GM18526 (cell line): ENCODE measurements around the gene TUT1.
A peak's percentile ranks its signal among the peaks of the same experiment; 100 is the strongest.

Experiments used
- POLR2A ChIP-seq: IDR thresholded peaks from 3 replicates; pipeline ENCODE4 v1.6.1; 2011; ENCODE audit not compliant: insufficient read length; ENCODE audit errors: extremely low read depth

TUT1 gene

DNA sequence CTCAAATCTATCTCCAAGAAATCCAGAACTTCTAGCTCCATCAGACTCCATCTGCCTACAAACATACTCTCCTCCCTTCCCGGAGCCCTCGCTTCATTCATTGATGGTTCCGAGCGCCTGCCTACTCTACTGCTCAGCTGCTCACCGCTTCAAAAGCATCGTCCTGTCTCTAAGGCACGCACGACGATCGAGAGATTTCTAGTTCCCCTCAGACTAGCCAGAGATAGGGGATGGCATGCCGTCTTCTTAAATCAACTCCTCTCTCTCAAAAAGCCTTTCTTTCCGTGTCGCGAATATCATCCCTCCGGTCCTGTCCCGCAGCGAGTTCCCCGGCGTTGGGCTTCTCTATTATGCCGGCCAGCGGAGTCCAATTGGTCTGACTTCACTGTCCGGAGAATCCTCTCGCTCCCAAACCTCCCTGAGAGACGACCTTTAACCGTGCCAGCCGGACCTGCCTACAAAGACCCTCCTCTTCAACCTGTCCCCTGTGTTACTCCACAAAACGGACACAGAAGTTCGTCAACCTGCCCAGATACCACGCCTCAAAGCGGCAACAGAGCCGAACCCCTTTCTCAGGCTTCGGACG is 18.2 kb downstream of the TUT1 start:
- no peak for TF ChIP-seq POLR2A

DNA sequence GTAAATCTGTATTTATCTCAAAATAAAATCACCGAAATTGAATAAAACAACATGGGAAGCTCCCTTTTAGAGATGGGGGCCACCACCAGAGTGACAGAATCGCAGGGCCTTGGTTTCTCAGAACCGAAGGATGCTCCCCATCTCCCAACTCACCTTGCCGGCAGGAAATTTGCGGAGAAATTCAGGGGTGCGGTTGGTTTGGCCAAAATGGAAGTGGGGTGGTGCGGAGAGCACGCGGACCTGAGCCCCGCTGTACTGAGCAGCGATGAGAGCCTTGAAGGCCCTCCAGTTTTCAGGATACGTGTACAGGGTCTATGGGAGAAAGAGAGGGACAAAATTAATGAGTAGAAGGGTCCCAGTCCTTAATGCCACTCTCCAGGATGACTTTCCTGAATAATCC is 18.9 kb downstream of the TUT1 start:
- no peak for TF ChIP-seq POLR2A

DNA sequence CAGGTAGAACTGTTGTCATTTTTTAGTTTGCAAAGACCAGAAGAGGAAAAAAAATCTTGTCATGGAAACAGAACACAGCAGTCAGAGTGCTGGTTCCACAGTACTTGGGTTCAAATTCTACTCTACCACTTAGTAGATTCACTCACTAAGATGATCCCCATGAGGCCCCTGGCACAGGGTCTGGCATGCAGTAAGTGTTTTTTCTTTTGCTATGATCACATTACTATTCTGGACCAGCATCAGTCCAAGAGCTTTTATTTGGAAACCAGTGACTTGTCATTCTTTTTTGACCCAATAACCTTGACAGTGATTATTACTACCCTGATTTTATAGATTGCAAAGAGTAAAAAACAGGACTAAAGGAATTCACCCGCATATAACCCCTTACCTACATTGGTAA is 21.7 kb downstream of the TUT1 start:
- TF ChIP-seq POLR2A, result no peak

DNA sequence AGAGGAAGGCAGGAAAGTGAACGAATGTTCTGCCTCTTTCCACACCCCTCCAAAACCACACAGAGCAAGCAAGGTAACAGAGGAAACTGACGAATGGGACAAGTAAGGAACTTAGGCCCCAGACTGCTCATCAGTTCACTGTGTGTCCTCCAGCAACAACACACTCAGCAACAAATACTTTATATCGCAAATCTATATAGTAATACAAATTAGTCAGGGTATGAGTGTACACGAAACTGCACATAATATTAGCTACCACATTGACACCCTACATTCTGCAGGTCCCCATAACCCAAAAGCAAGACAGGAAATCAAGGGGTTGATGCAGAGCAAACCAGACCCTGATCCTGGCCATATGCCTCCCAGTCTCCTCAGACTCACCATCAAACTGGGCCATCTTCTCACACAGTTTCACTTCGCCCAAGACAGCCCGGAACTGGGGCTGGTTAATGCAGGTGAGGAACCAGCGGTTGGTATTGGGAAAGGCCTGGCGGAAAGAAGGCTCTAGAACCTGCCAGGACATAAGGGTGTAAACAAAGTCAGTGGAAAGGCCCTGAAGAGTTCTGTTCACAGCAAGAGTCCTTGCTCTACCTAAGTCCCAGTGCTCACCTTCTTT is 24.2 kb downstream of the TUT1 start:
- TF ChIP-seq POLR2A, result no peak

DNA sequence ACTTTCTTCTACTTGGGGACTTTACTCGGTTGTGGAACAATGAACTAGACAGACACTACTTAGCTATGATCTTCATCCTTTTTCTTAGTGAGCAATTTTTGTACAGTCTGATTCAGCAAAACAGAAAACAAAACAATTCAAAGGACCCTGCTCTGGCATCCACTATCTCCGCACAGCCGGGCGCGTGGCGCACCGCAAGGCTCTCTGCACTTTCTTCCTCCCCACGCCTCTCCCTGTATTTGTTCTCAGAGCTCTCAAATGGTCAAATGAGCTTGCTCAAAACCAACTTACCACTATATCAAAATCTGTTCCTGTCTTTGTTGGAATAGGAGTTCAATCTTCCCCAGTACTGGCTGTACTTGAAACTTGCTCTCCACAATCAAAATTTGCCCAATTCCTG is 25.1 kb downstream of the TUT1 start:
- TF ChIP-seq POLR2A, result no peak

DNA sequence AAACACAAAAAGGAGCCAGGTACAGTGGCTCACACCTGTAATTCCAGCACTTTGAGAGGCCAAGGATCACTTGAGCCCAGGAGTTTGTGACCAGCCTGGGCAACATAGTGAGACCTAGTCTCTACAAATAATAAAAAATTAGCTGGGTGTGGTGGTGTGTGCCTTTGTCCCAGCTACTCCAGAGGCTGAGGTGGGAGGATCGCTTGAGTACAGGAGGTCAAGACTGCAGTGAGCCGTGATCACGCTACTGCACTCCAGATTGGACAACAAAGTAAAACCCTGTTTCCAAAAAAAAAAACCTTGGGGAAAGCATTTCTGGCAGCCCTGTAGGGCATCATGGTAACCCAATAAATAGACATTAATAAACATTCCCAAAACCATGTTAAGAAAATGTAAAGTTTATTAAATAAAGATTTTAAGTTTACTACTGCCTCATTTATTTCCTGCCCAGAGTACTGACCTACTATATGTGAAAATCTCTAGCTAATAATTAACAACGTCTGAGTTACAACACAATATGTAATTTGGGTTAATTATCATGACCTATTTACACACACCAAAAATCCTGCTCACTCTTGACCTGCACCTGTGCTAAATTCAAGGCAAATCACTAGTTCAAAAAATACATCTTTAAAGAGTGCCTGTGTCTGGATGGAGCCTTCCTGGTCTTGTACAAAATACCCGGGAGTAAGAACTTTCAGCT is 26.1 kb downstream of the TUT1 start:
- TF ChIP-seq POLR2A, result no peak

DNA sequence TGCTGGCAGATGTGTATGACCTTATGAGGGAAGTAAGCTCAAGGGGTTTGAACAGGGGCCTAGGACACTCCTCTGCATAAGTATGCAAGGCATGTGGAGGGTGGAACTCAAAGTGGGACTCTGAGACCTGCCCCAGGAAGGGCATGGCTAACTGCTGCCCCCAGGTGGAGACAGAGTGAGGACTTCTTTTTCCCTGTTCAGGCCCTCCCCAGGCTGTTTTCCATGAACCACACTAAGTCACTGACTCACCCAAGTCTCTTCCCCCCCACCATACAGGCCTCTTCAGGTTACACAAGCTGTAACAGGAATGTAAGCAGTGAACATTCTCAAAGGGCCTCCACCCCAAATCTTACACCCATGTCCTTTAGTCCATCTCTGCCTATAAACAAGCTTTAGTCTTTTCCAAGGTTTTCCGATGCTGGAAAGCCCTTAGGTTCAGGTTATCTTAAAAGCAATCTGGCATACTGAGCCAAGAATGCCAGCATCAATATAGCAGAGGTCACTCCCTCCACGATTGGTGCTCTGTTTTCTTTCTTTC is 30.7 kb downstream of the TUT1 start:
- no peak for TF ChIP-seq POLR2A

DNA sequence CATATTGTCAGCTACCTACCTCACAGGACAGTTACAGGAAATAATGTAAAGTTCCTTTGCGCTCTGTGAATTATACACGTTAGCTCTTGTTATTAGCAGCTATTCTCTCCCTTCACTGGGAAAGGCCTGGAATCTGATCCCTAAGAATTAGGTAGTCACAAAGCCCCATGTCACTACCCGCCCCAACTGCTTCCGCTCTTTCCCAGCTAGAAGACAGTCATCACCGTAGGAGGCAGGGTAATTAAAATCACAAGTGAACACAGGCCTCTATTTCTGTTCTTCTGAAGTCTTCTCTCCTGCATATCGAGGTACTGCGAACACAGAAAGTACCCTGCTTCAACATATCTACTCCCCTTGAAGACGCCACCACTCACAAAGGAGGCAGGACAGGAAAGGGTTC is 32.1 kb downstream of the TUT1 start:
- TF ChIP-seq POLR2A, result no peak

DNA sequence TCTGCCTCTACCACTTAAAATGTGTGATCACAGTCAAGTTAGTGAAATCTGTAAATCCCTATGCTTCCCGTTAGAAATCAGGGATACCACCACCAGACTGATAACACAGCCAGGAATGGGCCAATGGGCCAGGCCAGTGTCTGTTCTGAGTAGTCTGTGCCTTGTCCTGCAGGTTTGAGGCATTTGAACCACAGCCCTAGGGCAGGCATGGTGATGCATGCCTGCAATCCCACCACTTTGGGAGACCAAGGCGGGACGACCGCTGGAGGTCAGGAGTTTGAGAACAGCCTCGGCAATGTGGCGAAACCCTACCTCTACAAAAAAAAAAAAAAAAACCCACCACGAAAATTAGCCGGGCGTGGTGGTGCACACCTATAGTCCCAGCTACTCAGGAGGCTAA is 32.7 kb downstream of the TUT1 start:
- no peak for TF ChIP-seq POLR2A

DNA sequence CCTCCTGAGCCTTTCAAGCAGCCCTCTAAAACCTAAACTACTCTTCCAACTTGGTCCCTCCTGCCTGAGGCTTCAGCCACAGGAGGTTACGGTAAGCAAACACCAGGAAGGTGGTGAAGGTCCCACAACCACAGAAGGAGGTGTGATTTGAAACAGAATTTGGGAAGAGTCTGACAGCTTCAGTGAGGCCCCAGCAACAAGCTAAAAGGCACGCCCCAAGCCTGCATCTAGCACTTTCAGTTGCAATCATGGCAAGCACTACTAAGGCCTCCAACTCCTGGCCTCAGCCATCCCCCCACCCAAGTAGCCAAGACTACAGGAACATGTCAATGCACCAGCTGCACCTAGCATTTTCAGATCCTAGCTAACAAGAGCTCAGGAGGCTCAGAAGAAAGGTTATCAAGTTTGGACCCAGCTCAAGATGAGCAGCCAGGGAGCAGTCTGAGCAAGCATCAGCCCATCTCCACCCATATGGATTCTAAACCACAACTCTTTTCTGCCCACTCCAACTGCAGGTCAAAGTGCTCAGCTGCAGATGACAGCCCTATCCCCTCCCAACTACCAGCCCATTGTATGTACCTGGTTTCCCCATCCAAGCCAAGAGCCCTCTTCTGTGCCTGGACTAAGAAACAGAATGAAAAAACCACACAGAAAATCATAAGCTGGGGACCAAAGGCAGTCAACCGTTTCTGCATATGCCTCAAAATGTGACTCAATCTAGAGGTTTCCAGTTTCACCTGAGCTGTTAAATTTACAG is 34.3 kb downstream of the TUT1 start:
- TF ChIP-seq POLR2A, result no peak

DNA sequence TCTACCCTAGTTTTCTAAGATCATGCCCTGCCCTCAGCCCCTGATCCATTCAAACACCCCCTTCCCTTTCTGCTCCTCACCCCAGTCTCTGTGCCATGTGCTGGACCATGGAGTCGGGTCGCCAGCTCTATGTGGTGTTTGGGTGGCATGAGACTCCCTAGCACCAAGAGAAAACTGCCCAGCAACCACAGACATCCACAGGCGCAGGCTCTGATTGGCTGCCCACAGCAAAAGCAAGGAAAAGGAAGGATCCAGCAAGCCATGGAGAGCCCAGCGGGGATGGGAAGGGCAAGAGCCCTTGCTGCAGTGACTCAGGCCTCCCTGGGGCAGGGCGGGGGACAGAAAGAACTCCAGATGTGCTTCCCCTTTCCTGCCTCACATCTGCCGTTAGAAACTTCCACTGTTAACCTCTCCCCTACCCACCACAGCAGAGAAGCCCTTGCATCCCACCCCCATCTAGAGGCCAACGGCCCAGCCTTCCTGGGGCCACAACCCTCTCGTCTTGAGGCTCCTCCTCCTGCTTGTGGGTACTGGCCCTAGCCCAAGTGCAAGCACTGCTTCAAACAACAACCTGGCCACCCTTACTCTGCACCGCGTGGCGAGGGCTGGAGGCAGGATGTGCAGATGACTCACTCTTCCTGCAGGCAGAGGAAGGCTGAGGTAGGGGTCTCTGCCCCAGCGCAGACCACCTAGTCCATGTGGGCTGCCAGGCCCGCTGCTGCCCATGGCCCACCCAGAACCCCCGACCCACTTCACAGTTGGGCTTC is 35.0 kb downstream of the TUT1 start:
- TF ChIP-seq POLR2A, result peak; percentile 49

DNA sequence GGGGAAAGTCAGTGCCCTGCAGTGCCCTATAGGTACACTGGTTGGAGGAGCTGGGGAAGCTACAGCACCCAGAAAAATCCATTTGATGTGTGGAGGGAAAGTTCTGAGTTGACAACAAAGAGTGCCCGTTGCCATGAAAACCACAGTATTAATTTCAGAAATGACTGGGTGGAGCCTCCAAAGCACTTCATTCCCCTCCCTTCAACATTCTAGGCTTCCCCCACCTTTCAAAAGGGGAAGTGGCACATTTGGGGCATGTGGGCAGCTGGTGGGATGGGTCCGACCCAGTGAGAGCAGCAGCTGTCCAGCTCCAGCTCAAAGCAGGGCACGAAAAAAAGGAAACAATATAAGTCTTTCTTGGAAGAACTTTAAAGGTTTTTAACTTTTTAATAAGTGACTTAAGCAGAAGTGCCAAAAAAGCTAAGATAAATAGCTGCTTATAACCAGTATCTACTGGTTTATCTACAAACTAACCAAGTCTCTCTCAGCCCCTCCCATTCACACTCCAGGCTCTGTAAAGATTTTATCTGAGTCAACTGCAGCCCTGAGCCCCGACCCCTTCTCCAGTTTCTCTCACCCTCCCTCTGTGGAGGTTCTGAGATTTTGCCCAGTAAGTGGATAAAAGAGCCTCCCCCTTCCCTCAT is 35.7 kb downstream of the TUT1 start:
- peak; percentile 29 for TF ChIP-seq POLR2A

DNA sequence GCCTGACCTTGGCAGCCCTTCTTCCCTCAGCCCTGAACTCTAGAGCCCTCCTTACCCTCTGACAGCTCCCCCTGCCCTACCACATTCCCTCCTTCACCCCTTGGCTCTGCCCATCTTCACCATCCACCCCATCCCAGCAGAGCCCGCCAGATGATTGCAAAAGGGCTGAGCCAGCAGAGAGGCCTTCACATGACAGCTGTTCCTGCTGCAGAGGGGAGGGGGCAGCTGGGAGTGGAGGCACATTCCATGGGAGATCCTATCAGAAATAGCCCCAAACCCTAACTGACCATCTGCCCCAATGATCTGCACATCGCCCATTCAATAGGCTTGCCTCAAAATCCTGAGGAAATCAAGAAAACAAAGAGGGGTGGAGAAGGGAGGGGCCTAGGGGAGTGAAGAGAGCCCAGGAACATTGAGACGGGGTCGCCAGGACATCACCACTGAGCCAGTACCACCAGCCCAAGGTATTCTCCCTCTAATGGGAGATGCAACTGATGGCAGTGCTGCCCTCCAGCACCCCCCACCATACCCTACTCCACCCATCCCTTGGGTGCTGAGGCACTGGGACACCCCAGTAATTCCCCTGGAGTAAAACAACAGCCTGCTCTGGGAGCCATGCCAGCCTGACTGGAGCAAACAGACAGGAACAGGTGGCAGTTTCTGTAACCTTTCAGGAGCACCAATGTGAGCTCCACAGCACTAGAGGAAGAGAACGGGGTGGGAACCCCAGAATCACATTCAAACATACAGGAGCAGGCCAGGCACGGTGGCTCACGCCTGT is 36.7 kb downstream of the TUT1 start:
- TF ChIP-seq POLR2A, result no peak

DNA sequence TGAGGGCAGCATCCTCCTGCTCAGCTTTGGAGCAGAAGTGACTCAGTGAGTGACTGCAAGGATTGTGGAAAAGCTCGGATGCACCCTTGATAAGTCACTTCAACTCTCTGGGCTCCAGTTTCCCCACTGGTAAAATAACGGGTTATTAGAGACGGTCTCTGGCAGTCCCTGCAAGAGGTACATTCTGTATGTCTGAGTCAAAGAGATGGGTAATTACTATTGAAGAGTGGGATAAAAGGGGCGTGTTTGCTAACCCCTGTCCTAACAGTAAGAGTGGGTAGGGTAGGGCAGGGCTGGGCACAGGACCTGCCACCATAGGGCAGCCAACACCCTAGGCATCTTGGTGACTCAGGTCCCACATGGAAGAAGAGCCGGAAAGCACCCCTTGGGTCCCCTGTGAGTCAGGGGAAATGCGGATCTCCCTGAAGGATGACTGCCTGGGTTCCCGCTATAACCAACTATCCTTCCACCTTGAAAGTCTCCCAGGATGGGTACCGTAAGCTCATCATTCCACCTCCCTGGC is 37.4 kb downstream of the TUT1 start:
- no peak for TF ChIP-seq POLR2A
